Calu3 (cell line): ENCODE measurements around the gene SLC24A3. TPM values are rescaled to one million over a fixed set of nuclear protein-coding genes. Genes with fewer than 3 reads are reported as not detected.

Source experiments
- BruUV-seq: library from RNA; stranded (reverse); fragments of 400-500 nt; replicated peaks from 2 replicates; lab custom pipeline; 2021; lab: Mats Ljungman, UMichigan
- CTCF ChIA-PET: fragments of 300-600 bp; sonication (Branson Sonifier 250); formaldehyde crosslinking; loops from one replicate; lab custom pipeline; 2022; ENCODE audit warnings: antibody characterized with exemption; lab: Charles Lee
- DNase-seq: peaks from one replicate; pipeline ENCODE4 v3.0.0; 2022
- H3K27ac Mint-ChIP-seq: one replicate; pipeline ENCODE4 v1.8.0; 2022; ENCODE audit warnings: mixed read lengths; ENCODE audit not compliant: unreplicated experiment
- H3K27me3 Mint-ChIP-seq: one replicate; pipeline ENCODE4 v1.8.0; 2022; ENCODE audit warnings: mixed read lengths; ENCODE audit not compliant: unreplicated experiment
- H3K36me3 Mint-ChIP-seq: one replicate; pipeline ENCODE4 v1.8.0; 2022; ENCODE audit warnings: mild to moderate bottlenecking, moderate library complexity, mixed read lengths; ENCODE audit not compliant: insufficient read depth, unreplicated experiment
- H3K4me1 Mint-ChIP-seq: one replicate; pipeline ENCODE4 v1.8.0; 2022; ENCODE audit warnings: mild to moderate bottlenecking, low read depth, mixed read lengths; ENCODE audit not compliant: unreplicated experiment
- H3K4me3 Mint-ChIP-seq: one replicate; pipeline ENCODE4 v1.8.0; 2022; ENCODE audit warnings: mild to moderate bottlenecking, low read depth, moderate library complexity, mixed read lengths; ENCODE audit not compliant: unreplicated experiment
- H3K9me3 Mint-ChIP-seq: one replicate; pipeline ENCODE4 v1.8.0; 2022; ENCODE audit warnings: low read depth, mixed read lengths; ENCODE audit not compliant: unreplicated experiment
- CTCF ChIP-seq: fragments of 200-600 bp; IDR thresholded peaks from one replicate; pipeline ENCODE4 v1.8.0; 2022; ENCODE audit warnings: antibody characterized with exemption; ENCODE audit not compliant: unreplicated experiment
- intact Hi-C: fragments of 100-400 bp; cut with micrococcal nuclease; formaldehyde crosslinking; loops from one replicate; pipeline ENCODE4 v1.10.0; 2022; ENCODE audit not compliant: unreplicated experiment
- total RNA-seq: library from RNA; stranded (reverse); gene quantifications from 2 replicates; pipeline ENCODE4 v1.2.3, GENCODE V29; 2022

SLC24A3 gene
- total RNA-seq, 1 experiment from 2014 or later, result not detected

GRCh38 chr20:19428324-19428723 is 215.9 kb downstream of the SLC24A3 start:
- Mint-ChIP-seq H3K9me3 (no peaks in the 10 kb centered on the region), H3K4me1 (no peaks in the 10 kb centered on the region), H3K27me3 (peaks cover 12% of the 10 kb centered on the region), H3K4me3 (no peak overlapping the region), H3K36me3 (no peaks in the 10 kb centered on the region), H3K27ac (no peak overlapping the region)
- TF ChIP-seq CTCF, result no peak
- intact Hi-C loops, result no loop called here
- CTCF ChIA-PET, result no interaction called here
- no peak for DNase-seq
- no TSS peak for BruUV-seq

- no TSS peak for BruUV-seq
- no peak for DNase-seq
- no peak for TF ChIP-seq CTCF
- Mint-ChIP-seq H3K4me1 (no peaks in the 10 kb centered on the region), H3K4me3 (no peak overlapping the region), H3K9me3 (no peaks in the 10 kb centered on the region), H3K27ac (no peak overlapping the region), H3K27me3 (peaks cover 12% of the 10 kb centered on the region), H3K36me3 (no peaks in the 10 kb centered on the region)
- intact Hi-C loops, result no loop called here
- CTCF ChIA-PET, result no interaction called here
These were observed 217.1 kb downstream of the SLC24A3 start for GRCh38 chr20:19429538-19429937.

- Mint-ChIP-seq H3K27me3 (peaks cover 12% of the 10 kb centered on the region), H3K4me3 (no peak overlapping the region), H3K27ac (no peak overlapping the region), H3K9me3 (no peaks in the 10 kb centered on the region), H3K36me3 (no peaks in the 10 kb centered on the region), H3K4me1 (no peaks in the 10 kb centered on the region)
- intact Hi-C loops, result no loop called here
- BruUV-seq, result no TSS peak
- TF ChIP-seq CTCF, result no peak
- no peak for DNase-seq
- CTCF ChIA-PET, result no interaction called here
These were observed 218.3 kb downstream of the SLC24A3 start for GRCh38 chr20:19430641-19431315.

- no peak overlapping the region for H3K27ac Mint-ChIP-seq
- BruUV-seq, result no TSS peak
These were observed 218.9 kb downstream of the SLC24A3 start for GRCh38 chr20:19431316-19431700.

More at GRCh38 chr20:19431316-19431700, 218.9 kb downstream of the SLC24A3 start:
- intact Hi-C loops, result no loop called here
- DNase-seq, result no peak
- no peaks in the 10 kb centered on the region for H3K9me3 Mint-ChIP-seq
- no peaks in the 10 kb centered on the region for H3K4me1 Mint-ChIP-seq
- peaks cover 10% of the 10 kb centered on the region for H3K27me3 Mint-ChIP-seq
- TF ChIP-seq CTCF, result no peak
- no peaks in the 10 kb centered on the region for H3K36me3 Mint-ChIP-seq
- H3K4me3 Mint-ChIP-seq, result no peak overlapping the region
- CTCF ChIA-PET, result no interaction called here
